GM10266 (cell line): ENCODE results near the gene SEPTIN11.
"Not testable (repeated sequence)": the region's sequence is repeated elsewhere in the genome, so short reads cannot be mapped to it uniquely, and the experiment has no call there.

Experiments
- DNase-seq: peaks from one replicate; pipeline ENCODE4 v3.0.0; 2012; ENCODE audit errors: extremely low spot score
- CTCF ChIP-seq: IDR thresholded peaks from 2 replicates; pipeline ENCODE4 v1.5.1; 2012; ENCODE audit warnings: mild to moderate bottlenecking, low read depth; ENCODE audit not compliant: control insufficient read depth, insufficient read depth; ENCODE audit errors: missing control alignments

Gene SEPTIN11

GRCh38 chr4:76960014-76960413 is 10.5 kb downstream of the SEPTIN11 start:
- peak; percentile 65 for DNase-seq
- no peak for TF ChIP-seq CTCF

GRCh38 chr4:76962406-76963130 is 13.0 kb downstream of the SEPTIN11 start:
- TF ChIP-seq CTCF = no peak
- DNase-seq = no peak

GRCh38 chr4:76963131-76963750 is 13.7 kb downstream of the SEPTIN11 start:
- TF ChIP-seq CTCF = no peak
- no peak for DNase-seq

GRCh38 chr4:76963927-76964326 is 14.4 kb downstream of the SEPTIN11 start:
- DNase-seq = not testable (repeated sequence)

- no peak for TF ChIP-seq CTCF
- DNase-seq = no peak
Observed at GRCh38 chr4:76964769-76965168, 15.2 kb downstream of the SEPTIN11 start.

- no peak for DNase-seq
- TF ChIP-seq CTCF = no peak
Observed at GRCh38 chr4:76965866-76966579, 16.5 kb downstream of the SEPTIN11 start.

GRCh38 chr4:76968937-76969336 is 19.4 kb downstream of the SEPTIN11 start:
- DNase-seq = no peak
- TF ChIP-seq CTCF = no peak
